ENCODE results near the gene CHD2.

- TF ChIP-seq CTCF (IDR thresholded peaks at IDR 0.05) (no peak), POLR2A (IDR thresholded peaks at IDR 0.05) (no peak)
These were observed 25.3 kb downstream of the CHD2 start for GRCh38 chr15:92925454-92925853.

All from thyroid gland (tissue), 4 donors.